Gastrocnemius medialis (tissue), 4 donors: ENCODE results near the gene TNFAIP8L1.

Experiments
- CTCF ChIP-seq, 5 experiments: fragments of 450-650 bp in 3 of 5; fragments of 200-600 bp in 2 of 5; sonication (generic) in 2 of 5; IDR thresholded peaks in 4 of 5; conservative IDR thresholded peaks in 1 of 5; 1 replicate in 4 of 5; 2 replicates in 1 of 5; pipeline ENCODE4 v1.5.1; 2016 to 2019; ENCODE audit warnings: antibody characterized with exemption in 5 of 5, mild to moderate bottlenecking in 3 of 5, moderate library complexity in 3 of 5
- POLR2A ChIP-seq, 2 donors: fragments of 450-650 bp; IDR thresholded peaks; one replicate each; pipeline ENCODE4 v1.6.1; 2017; ENCODE audit warnings: antibody characterized with exemption in 2 of 2, mild to moderate bottlenecking in 2 of 2, moderate library complexity in 2 of 2

- no peak for TF ChIP-seq CTCF (IDR thresholded peaks at IDR 0.05 in 4 of 5, conservative IDR thresholded peaks at IDR 0.05 in 1 of 5)
- TF ChIP-seq POLR2A (IDR thresholded peaks at IDR 0.05): no peak
These were observed 34.4 kb downstream of the TNFAIP8L1 start for GRCh38 chr19:4673726-4674125.
